ENCODE results near the gene SBF2. TPM values are rescaled to one million over a fixed set of nuclear protein-coding genes. Genes with fewer than 3 reads are reported as not detected.

The SBF2 gene
- total and polyA plus RNA-seq, 2 of the 13 experiments (the other 11 are each of a cell fraction or from before 2014, with no cell fraction given) = 24.0 to 45.8 TPM

DNA sequence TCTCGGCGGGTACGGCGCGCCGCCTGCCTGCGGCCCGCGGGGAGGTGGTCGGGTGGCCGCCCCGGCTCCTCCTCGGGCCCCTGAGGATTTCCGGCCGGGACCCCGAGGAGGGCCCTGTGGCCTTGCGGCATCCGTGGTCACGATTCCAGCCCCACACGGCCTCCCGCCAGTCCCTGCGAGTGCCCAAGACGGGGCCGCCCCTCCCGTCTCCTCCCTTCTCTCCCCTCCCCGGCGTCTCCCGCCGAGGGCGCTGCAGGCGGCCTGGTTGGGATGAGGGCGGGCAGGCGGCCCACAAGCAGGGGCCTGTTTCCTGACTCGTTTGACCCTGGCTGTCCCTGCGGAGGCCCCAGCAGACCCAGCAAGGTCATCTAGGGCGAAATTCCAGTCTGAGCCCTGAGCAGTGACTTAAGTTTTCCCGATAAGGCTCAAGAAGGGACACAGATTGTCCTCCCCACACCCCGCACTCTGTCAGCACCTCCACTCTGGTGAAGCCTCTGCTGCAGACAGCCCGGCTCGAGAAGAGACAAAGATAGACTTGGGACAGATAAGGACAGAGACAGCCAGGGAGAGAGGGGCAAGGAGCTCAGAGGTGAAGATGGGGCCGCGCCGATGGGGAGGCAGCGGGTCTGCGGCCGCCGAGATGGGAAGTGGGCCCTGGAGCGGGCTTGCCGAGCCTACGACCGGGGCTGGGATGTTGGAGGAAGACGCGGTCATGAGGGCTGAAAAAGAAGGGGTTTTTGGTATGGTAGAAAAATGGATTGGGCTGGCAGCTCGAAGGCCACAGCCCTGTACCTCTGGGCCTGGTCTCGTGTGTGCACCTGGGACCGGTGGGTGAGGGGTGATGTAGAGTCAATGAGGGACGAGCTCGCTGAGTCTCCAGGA is 535.1 kb downstream of the SBF2 start (continued):
- TF ChIP-seq, protein P1, sequence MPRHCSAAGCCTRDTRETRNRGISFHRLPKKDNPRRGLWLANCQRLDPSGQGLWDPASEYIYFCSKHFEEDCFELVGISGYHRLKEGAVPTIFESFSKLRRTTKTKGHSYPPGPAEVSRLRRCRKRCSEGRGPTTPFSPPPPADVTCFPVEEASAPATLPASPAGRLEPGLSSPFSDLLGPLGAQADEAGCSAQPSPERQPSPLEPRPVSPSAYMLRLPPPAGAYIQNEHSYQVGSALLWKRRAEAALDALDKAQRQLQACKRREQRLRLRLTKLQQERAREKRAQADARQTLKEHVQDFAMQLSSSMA (CRISPR knock-in tag; IDR thresholded peaks at IDR 0.05) = 0 out of 2 replicates have a peak, but pooled peaks have one; percentile 27
- TF ChIP-seq SALL1 (CRISPR knock-in tag; IDR thresholded peaks at IDR 0.05) = peak; percentile 40
- no peak for TF ChIP-seq ZNF749 (CRISPR knock-in tag; IDR thresholded peaks at IDR 0.05; ENCODE audit: borderline replicate concordance)
- TF ChIP-seq, protein P2, sequence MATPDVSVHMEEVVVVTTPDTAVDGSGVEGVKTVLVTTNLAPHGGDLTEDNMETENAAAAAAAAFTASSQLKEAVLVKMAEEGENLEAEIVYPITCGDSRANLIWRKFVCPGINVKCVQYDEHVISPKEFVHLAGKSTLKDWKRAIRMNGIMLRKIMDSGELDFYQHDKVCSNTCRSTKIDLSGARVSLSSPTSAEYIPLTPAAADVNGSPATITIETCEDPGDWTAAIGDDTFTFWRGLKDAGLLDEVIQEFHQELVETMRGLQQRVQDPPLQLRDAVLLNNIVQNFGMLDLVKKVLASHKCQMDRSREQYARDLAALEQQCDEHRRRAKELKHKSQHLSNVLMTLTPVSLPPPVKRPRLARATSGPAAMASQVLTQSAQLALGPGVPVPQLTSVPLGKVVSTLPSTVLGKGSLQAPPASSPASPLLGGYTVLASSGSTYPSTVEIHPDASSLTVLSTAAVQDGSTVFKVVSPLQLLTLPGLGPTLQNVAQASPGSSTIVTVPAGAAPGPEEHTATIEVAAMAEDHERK (CRISPR knock-in tag; IDR thresholded peaks at IDR 0.05; ENCODE audit: low read depth) = no peak
- TF ChIP-seq, protein P3, sequence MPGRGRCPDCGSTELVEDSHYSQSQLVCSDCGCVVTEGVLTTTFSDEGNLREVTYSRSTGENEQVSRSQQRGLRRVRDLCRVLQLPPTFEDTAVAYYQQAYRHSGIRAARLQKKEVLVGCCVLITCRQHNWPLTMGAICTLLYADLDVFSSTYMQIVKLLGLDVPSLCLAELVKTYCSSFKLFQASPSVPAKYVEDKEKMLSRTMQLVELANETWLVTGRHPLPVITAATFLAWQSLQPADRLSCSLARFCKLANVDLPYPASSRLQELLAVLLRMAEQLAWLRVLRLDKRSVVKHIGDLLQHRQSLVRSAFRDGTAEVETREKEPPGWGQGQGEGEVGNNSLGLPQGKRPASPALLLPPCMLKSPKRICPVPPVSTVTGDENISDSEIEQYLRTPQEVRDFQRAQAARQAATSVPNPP (CRISPR knock-in tag; IDR thresholded peaks at IDR 0.05) = no peak; the same call in 1 of the 2 replicates
- TF ChIP-seq ZBED4 (CRISPR knock-in tag; IDR thresholded peaks at IDR 0.05; ENCODE audit: borderline replicate concordance) = 0 out of 2 replicates have a peak, but pooled peaks have one; percentile 20
- TF ChIP-seq ZBTB44 (CRISPR knock-in tag; IDR thresholded peaks at IDR 0.05) = no peak
- TF ChIP-seq PHF21A (CRISPR knock-in tag; IDR thresholded peaks at IDR 0.05) = peak; percentile 82
- TF ChIP-seq ZNF10 (CRISPR knock-in tag; IDR thresholded peaks at IDR 0.05; ENCODE audit: borderline replicate concordance, low read depth) = no peak
- peak; percentile 19; the same call in 1 of the 2 replicates for TF ChIP-seq ZNF564 (CRISPR knock-in tag; IDR thresholded peaks at IDR 0.05)
- TF ChIP-seq HOXD1 (CRISPR knock-in tag; IDR thresholded peaks at IDR 0.05) = no peak
- peak in 1 of 2 experiments; percentile 8; a peak in 1 of 4 replicates for TF ChIP-seq EP300 (IDR thresholded peaks at IDR 0.05; ENCODE audit: low read depth in 2 of 2, low read length in 2 of 2)
- TF ChIP-seq EP300 (CRISPR knock-in tag; IDR thresholded peaks at IDR 0.05; ENCODE audit: borderline replicate concordance) = 0 out of 2 replicates have a peak, but pooled peaks have one; percentile 5
- no peak; the same call in none of the 2 replicates for TF ChIP-seq ZNF343 (CRISPR knock-in tag; IDR thresholded peaks at IDR 0.05)
